ENCODE results near the gene MRPL53.

MRPL53 gene

GRCh38 chr2:74438248-74438647 is 34.2 kb downstream of the MRPL53 start:
- DNase-seq = no peak
- Histone ChIP-seq H2BK5ac (ENCODE audit: low read depth, low read length, poor library complexity, severe bottlenecking) (no peak overlapping the region), H2BK120ac (ENCODE audit: low read depth, low read length) (no peak overlapping the region), H2AK5ac (ENCODE audit: low read length, severe bottlenecking) (no peak overlapping the region), H3K36me3 (ENCODE audit: control insufficient read depth in 1 of 2, insufficient read depth in 2 of 2, low read depth in 1 of 2, low read length in 2 of 2) (peaks cover 5 to 14% of the 10 kb centered on the region in 2 experiments), H3K23ac (ENCODE audit: low read length in 2 of 2) (no peak overlapping the region), H4K8ac (ENCODE audit: low read length) (no peak overlapping the region), H3K4ac (ENCODE audit: low read depth in 1 of 2, low read length in 2 of 2) (no peak overlapping the region), H3K4me3 (ENCODE audit: insufficient read depth in 1 of 2, low read depth in 1 of 2, low read length in 2 of 2) (no peak overlapping the region), H4K91ac (ENCODE audit: low read length) (no peak overlapping the region), H3K79me1 (replicated peaks; ENCODE audit: low read length, poor library complexity, severe bottlenecking) (peaks cover 34% of the 10 kb centered on the region), H3K9me3 (ENCODE audit: control insufficient read depth, low read length) (no peaks in the 10 kb centered on the region), H3K27ac (ENCODE audit: low read length, poor library complexity, severe bottlenecking) (no peak overlapping the region), H3K9ac (ENCODE audit: low read length) (no peak overlapping the region), H2AFZ (ENCODE audit: low read depth, low read length) (no peak overlapping the region), H3K4me1 (ENCODE audit: control insufficient read depth, insufficient read depth, low read depth, low read length) (peaks cover 28% of the 10 kb centered on the region), H3K14ac (ENCODE audit: low read length in 2 of 2) (no peak overlapping the region), H3K18ac (ENCODE audit: low read depth in 1 of 2, low read length in 2 of 2) (no peak overlapping the region), H3K27me3 (ENCODE audit: control insufficient read depth in 1 of 2, insufficient read depth in 1 of 2, low read length in 2 of 2) (peaks cover 0 to 12% of the 10 kb centered on the region in 2 experiments), H2BK12ac (ENCODE audit: low read length in 2 of 2) (no peak overlapping the region), H2BK15ac (ENCODE audit: low read depth, poor library complexity, severe bottlenecking) (no peak overlapping the region), H3K4me2 (ENCODE audit: low read length, poor library complexity, severe bottlenecking) (no peak overlapping the region)
- WGBS = 95% methylated on average over 1 of the region's 1 CpG

- H3K27ac ChIP-seq (ENCODE audit: low read length, poor library complexity, severe bottlenecking) = no peak overlapping the region
- peaks cover 0 to 12% of the 10 kb centered on the region in 2 experiments for H3K27me3 ChIP-seq (ENCODE audit: control insufficient read depth in 1 of 2, insufficient read depth in 1 of 2, low read length in 2 of 2)
- H4K91ac ChIP-seq (ENCODE audit: low read length) = no peak overlapping the region
- H3K14ac ChIP-seq (ENCODE audit: low read length in 2 of 2) = no peak overlapping the region
- H3K18ac ChIP-seq (ENCODE audit: low read depth in 1 of 2, low read length in 2 of 2) = no peak overlapping the region
- H2BK12ac ChIP-seq (ENCODE audit: low read length in 2 of 2) = no peak overlapping the region
- H2BK5ac ChIP-seq (ENCODE audit: low read depth, low read length, poor library complexity, severe bottlenecking) = no peak overlapping the region
- H2BK120ac ChIP-seq (ENCODE audit: low read depth, low read length) = no peak overlapping the region
- H2AK5ac ChIP-seq (ENCODE audit: low read length, severe bottlenecking) = no peak overlapping the region
- H3K9ac ChIP-seq (ENCODE audit: low read length) = no peak overlapping the region
- WGBS = 75% methylated on average over 5 of the region's 6 CpGs
- H3K4me2 ChIP-seq (ENCODE audit: low read length, poor library complexity, severe bottlenecking) = no peak overlapping the region
- H3K9me3 ChIP-seq (ENCODE audit: control insufficient read depth, low read length) = no peaks in the 10 kb centered on the region
- H3K36me3 ChIP-seq (ENCODE audit: control insufficient read depth in 1 of 2, insufficient read depth in 2 of 2, low read depth in 1 of 2, low read length in 2 of 2) = peaks cover 7 to 19% of the 10 kb centered on the region in 2 experiments
- H4K8ac ChIP-seq (ENCODE audit: low read length) = no peak overlapping the region
- no peak overlapping the region for H2BK15ac ChIP-seq (ENCODE audit: low read depth, poor library complexity, severe bottlenecking)
- peaks cover 24% of the 10 kb centered on the region for H3K4me1 ChIP-seq (ENCODE audit: control insufficient read depth, insufficient read depth, low read depth, low read length)
- H3K79me1 ChIP-seq (replicated peaks; ENCODE audit: low read length, poor library complexity, severe bottlenecking) = peaks cover 41% of the 10 kb centered on the region
- no peak for DNase-seq
- no peak overlapping the region for H3K23ac ChIP-seq (ENCODE audit: low read length in 2 of 2)
- no peak overlapping the region for H3K4me3 ChIP-seq (ENCODE audit: insufficient read depth in 1 of 2, low read depth in 1 of 2, low read length in 2 of 2)
- no peak overlapping the region for H3K4ac ChIP-seq (ENCODE audit: low read depth in 1 of 2, low read length in 2 of 2)
- H2AFZ ChIP-seq (ENCODE audit: low read depth, low read length) = no peak overlapping the region
These were observed 35.4 kb downstream of the MRPL53 start for GRCh38 chr2:74436848-74437695.

GRCh38 chr2:74436111-74436805 is 36.2 kb downstream of the MRPL53 start:
- H3K4me2 ChIP-seq (ENCODE audit: low read length, poor library complexity, severe bottlenecking) = no peak overlapping the region
- H3K23ac ChIP-seq (ENCODE audit: low read length in 2 of 2) = no peak overlapping the region
- peaks cover 0 to 6% of the 10 kb centered on the region in 2 experiments for H3K27me3 ChIP-seq (ENCODE audit: control insufficient read depth in 1 of 2, insufficient read depth in 1 of 2, low read length in 2 of 2)
- H3K4me3 ChIP-seq (ENCODE audit: insufficient read depth in 1 of 2, low read depth in 1 of 2, low read length in 2 of 2) = no peak overlapping the region
- H3K9me3 ChIP-seq (ENCODE audit: control insufficient read depth, low read length) = no peaks in the 10 kb centered on the region
- H3K27ac ChIP-seq (ENCODE audit: low read length, poor library complexity, severe bottlenecking) = no peak overlapping the region
- H3K36me3 ChIP-seq (ENCODE audit: control insufficient read depth in 1 of 2, insufficient read depth in 2 of 2, low read depth in 1 of 2, low read length in 2 of 2) = peaks cover 15 to 24% of the 10 kb centered on the region in 2 experiments
- 96% methylated on average over 41 of the region's 43 CpGs for WGBS
- no peak overlapping the region for H2BK15ac ChIP-seq (ENCODE audit: low read depth, poor library complexity, severe bottlenecking)
- H2BK12ac ChIP-seq (ENCODE audit: low read length in 2 of 2) = no peak overlapping the region
- H2AK5ac ChIP-seq (ENCODE audit: low read length, severe bottlenecking) = no peak overlapping the region
- no peak overlapping the region for H2AFZ ChIP-seq (ENCODE audit: low read depth, low read length)
- H3K4me1 ChIP-seq (ENCODE audit: control insufficient read depth, insufficient read depth, low read depth, low read length) = peaks cover 19% of the 10 kb centered on the region
- H2BK120ac ChIP-seq (ENCODE audit: low read depth, low read length) = no peak overlapping the region
- no peak overlapping the region for H3K9ac ChIP-seq (ENCODE audit: low read length)
- DNase-seq = no peak
- H4K8ac ChIP-seq (ENCODE audit: low read length) = no peak overlapping the region
- H3K14ac ChIP-seq (ENCODE audit: low read length in 2 of 2) = no peak overlapping the region
- H3K18ac ChIP-seq (ENCODE audit: low read depth in 1 of 2, low read length in 2 of 2) = no peak overlapping the region
- H4K91ac ChIP-seq (ENCODE audit: low read length) = no peak overlapping the region
- peaks cover 44% of the 10 kb centered on the region for H3K79me1 ChIP-seq (replicated peaks; ENCODE audit: low read length, poor library complexity, severe bottlenecking)
- no peak overlapping the region for H3K4ac ChIP-seq (ENCODE audit: low read depth in 1 of 2, low read length in 2 of 2)
- H2BK5ac ChIP-seq (ENCODE audit: low read depth, low read length, poor library complexity, severe bottlenecking) = no peak overlapping the region

- no peak overlapping the region for H2AK5ac ChIP-seq (ENCODE audit: low read length, severe bottlenecking)
- H2AFZ ChIP-seq (ENCODE audit: low read depth, low read length) = no peak overlapping the region
- no peaks in the 10 kb centered on the region for H3K27me3 ChIP-seq (ENCODE audit: control insufficient read depth in 1 of 2, insufficient read depth in 1 of 2, low read length in 2 of 2)
- no peak overlapping the region for H3K27ac ChIP-seq (ENCODE audit: low read length, poor library complexity, severe bottlenecking)
- no peak overlapping the region for H3K4me3 ChIP-seq (ENCODE audit: insufficient read depth in 1 of 2, low read depth in 1 of 2, low read length in 2 of 2)
- H3K9me3 ChIP-seq (ENCODE audit: control insufficient read depth, low read length) = no peaks in the 10 kb centered on the region
- H3K4me2 ChIP-seq (ENCODE audit: low read length, poor library complexity, severe bottlenecking) = no peak overlapping the region
- H3K4me1 ChIP-seq (ENCODE audit: control insufficient read depth, insufficient read depth, low read depth, low read length) = peaks cover 12% of the 10 kb centered on the region
- H2BK120ac ChIP-seq (ENCODE audit: low read depth, low read length) = no peak overlapping the region
- H3K79me1 ChIP-seq (replicated peaks; ENCODE audit: low read length, poor library complexity, severe bottlenecking) = peaks cover 23% of the 10 kb centered on the region
- no peak overlapping the region for H3K23ac ChIP-seq (ENCODE audit: low read length in 2 of 2)
- H4K91ac ChIP-seq (ENCODE audit: low read length) = no peak overlapping the region
- no peak overlapping the region for H3K18ac ChIP-seq (ENCODE audit: low read depth in 1 of 2, low read length in 2 of 2)
- peaks cover 61 to 66% of the 10 kb centered on the region in 2 experiments for H3K36me3 ChIP-seq (ENCODE audit: control insufficient read depth in 1 of 2, insufficient read depth in 2 of 2, low read depth in 1 of 2, low read length in 2 of 2)
- no peak overlapping the region for H4K8ac ChIP-seq (ENCODE audit: low read length)
- H2BK15ac ChIP-seq (ENCODE audit: low read depth, poor library complexity, severe bottlenecking) = no peak overlapping the region
- H3K9ac ChIP-seq (ENCODE audit: low read length) = no peak overlapping the region
- H2BK12ac ChIP-seq (ENCODE audit: low read length in 2 of 2) = no peak overlapping the region
- DNase-seq = no peak
- H3K14ac ChIP-seq (ENCODE audit: low read length in 2 of 2) = no peak overlapping the region
- no peak overlapping the region for H2BK5ac ChIP-seq (ENCODE audit: low read depth, low read length, poor library complexity, severe bottlenecking)
- H3K4ac ChIP-seq (ENCODE audit: low read depth in 1 of 2, low read length in 2 of 2) = no peak overlapping the region
- 93% methylated on average over 11 of the region's 11 CpGs for WGBS
These were observed 42.0 kb downstream of the MRPL53 start for GRCh38 chr2:74430502-74430901.
